A673 (cell line): Measurements from ENCODE around the gene KLK4.

Experiments used
- EZH2 ChIP-seq: fragments of 200-600 bp; sonication (generic); IDR thresholded peaks from 2 replicates; pipeline ENCODE4 v1.6.1; 2017; ENCODE audit warnings: borderline replicate concordance, low read depth, mild to moderate bottlenecking, mixed read lengths, antibody characterized with exemption, low read length; ENCODE audit not compliant: poor library complexity, severe bottlenecking
- TF ChIP-seq, protein P1 (sequence below): fragments of 300-800, 200-600 bp; sonication (generic); conservative IDR thresholded peaks from 2 replicates; pipeline ENCODE4 v1.5.1; 2017; ENCODE audit warnings: low read depth, mild to moderate bottlenecking, antibody characterized with exemption, low read length, moderate library complexity, mixed read lengths

DNA sequence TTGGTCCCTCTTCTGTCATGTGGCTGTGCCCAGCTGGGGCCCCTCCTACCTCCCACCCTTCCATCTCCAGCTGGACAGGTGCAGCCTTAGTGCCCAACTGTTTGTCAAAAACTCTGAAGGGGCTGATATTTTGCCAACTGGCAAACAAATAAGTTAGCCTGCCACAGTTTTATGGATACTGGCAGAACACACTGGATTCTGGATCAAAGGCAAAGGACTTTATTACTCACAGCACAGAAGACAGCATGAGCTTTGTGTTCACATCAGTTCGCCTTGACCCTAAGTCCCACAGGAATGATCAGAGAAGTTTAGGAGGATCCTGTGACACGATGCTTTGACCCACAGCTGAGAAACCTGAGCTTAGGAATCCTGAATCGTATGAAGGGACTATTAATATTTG, 21.6 kb downstream of the KLK4 start:
- no peak for TF ChIP-seq EZH2
- TF ChIP-seq, protein P1, sequence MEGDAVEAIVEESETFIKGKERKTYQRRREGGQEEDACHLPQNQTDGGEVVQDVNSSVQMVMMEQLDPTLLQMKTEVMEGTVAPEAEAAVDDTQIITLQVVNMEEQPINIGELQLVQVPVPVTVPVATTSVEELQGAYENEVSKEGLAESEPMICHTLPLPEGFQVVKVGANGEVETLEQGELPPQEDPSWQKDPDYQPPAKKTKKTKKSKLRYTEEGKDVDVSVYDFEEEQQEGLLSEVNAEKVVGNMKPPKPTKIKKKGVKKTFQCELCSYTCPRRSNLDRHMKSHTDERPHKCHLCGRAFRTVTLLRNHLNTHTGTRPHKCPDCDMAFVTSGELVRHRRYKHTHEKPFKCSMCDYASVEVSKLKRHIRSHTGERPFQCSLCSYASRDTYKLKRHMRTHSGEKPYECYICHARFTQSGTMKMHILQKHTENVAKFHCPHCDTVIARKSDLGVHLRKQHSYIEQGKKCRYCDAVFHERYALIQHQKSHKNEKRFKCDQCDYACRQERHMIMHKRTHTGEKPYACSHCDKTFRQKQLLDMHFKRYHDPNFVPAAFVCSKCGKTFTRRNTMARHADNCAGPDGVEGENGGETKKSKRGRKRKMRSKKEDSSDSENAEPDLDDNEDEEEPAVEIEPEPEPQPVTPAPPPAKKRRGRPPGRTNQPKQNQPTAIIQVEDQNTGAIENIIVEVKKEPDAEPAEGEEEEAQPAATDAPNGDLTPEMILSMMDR: no peak
